ENCODE measurements around the gene NDN. TPM values are rescaled to one million over a fixed set of nuclear protein-coding genes. Genes with fewer than 3 reads are reported as not detected.
A peak's percentile ranks its signal among the peaks of the same experiment; 100 is the strongest.

Gene NDN
- total RNA-seq, 8 experiments from 2014 or later = 0.31 to 139 (median 68.1) TPM; not detected in 1

DNA sequence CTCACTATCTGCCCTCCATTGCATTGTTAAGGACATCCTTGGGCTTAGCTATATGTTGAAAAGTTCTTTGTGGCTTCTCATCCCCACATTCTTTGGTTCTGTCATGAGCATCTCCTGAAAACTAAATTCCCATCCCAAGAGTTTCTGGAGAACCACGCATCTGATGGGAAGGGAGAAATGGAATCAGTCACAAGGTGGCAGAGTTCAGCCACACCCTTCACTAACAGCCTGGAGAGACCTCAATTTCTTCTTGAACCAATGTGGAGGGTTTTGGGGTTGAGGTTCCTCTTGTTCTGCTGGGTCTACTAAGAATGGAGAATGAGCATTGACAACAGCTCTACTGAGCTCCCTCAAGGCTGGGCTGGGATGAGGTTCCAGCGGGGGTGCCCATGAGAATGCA lies 23.9 kb downstream of the NDN start:
- WGBS, 10 experiments = 14 to 73% (median 56%) methylated on average over 1 to 2 of the region's 2 CpGs; no CpG with 5 or more reads in 5 of the 10 experiments
- no peak for ATAC-seq (replicated peaks in 6 of 8)
- peaks cover 0 to 3% of the 10 kb centered on the region in 2 donors for H3K4me1 ChIP-seq (replicated peaks in 1 of 2)
- no peak overlapping the region for H3K27ac ChIP-seq
- no peak overlapping the region for H3K4me3 ChIP-seq
- in situ Hi-C loops (cut with MboI; ENCODE audit: low pct_unique_long_range_greater_than_20kb in 2 of 9, low sequenced_read_pairs in 9 of 9, unreplicated experiment in 9 of 9) = no loop called here

DNA sequence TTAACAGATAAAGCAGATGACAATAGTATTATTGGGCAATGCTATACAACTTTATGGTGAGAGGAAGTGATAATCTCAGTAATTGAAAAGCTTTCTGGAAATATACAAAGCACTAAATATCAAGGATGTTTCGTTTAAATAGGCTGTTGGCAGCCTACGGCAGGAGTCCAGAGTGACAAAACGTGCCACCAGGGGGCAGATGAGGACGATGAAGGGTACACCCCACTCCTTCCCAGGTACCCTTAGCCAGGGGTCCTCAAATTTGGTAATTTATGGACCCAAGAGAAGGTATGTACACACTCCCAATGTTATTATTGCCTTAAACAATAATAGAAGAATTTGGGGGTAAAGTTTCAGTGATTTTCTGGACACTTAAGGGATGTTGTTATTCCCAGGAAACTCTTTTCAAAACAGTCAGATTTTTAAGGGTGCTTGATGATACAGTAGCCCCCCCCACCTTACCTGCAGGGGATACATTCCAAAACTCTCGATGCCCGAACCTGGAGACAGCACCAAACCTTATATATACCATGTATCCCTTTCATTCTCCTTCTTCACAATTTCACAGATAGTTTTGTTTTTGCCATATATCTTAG lies 38.1 kb downstream of the NDN start:
- H3K27ac ChIP-seq = no peak overlapping the region
- H3K4me1 ChIP-seq (replicated peaks in 1 of 2) = peaks cover 5 to 21% of the 10 kb centered on the region in 2 donors
- peak overlapping the region in 4 of 5 donors; percentile 55 to 62 (median 61) for H3K4me3 ChIP-seq
- in situ Hi-C loops (cut with MboI; ENCODE audit: low pct_unique_long_range_greater_than_20kb in 2 of 9, low sequenced_read_pairs in 9 of 9, unreplicated experiment in 9 of 9) = loop anchor here in 7 of 9 experiments (5.0 to 25.0 kb wide), 5 partner anchors 213 to 587 kb away; no protein-coding TSS in a partner anchor
- ATAC-seq (replicated peaks in 6 of 8) = peak in 1 of 8 experiments; percentile 16
- 0 to 45% (median 15%) methylated on average over 1 to 6 of the region's 6 CpGs for WGBS, 10 experiments

DNA sequence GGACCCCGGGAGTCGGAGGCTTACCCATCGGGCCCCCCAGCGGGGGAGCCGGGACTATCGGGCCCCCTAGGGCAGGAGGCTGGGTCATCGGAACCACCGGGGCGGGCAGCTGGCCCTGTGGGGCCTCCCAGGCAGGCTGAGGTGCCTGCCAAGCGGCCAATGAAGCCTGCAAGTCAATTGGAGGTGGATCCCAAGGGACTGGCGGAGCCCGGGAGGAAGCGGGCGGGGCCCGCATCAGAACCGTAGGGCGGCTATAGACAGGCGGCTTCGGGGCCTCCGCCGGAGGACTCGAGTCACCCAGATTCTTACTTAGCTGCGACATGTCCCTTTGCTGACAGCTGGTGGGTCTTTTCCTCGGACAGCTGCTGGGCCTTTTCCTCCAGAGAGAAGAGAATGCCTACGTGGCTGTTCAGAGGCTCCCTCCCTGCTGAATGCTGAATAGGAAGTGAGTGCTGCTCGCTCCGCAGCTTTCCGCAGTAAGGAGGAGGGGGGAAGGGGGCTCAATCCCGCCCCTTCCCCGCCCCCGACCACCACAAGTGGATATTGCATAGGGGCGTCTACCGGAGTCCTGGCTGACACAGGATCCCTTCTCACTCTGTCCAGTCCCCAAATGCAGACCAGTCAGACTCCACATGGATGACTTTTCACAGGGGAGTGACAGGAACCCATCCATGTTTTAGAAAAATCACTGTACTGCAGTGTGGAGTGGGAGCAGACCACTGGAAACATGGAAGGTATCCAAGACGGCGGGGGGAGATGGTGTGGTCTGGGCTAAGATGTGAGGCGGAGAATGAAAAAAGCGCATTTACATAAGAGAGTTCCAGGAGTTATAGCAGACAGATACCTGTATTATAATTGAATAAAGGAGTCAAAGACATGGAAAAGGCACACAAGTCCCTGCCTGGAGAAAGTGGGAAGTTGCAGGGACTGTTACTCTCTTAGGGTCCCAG lies 39.4 kb downstream of the NDN start, which contains the start of gene MAGEL2:
Gene MAGEL2, minus strand, starts transcription at position 447 of the 950 bp plus-strand sequence. Its CDS starts 125 bp downstream, at position 322.
- peak in 5 of 8 experiments; percentile 78 to 89 (median 83) for ATAC-seq (replicated peaks in 6 of 8)
- in situ Hi-C loops (cut with MboI; ENCODE audit: low pct_unique_long_range_greater_than_20kb in 2 of 9, low sequenced_read_pairs in 9 of 9, unreplicated experiment in 9 of 9) = loop anchor here in 7 of 9 experiments (5.0 to 25.0 kb wide), 5 partner anchors 215 to 585 kb away; no protein-coding TSS in a partner anchor
- WGBS, 10 experiments = 2 to 63% (median 27%) methylated on average over 2 to 13 of the region's 37 CpGs; no CpG with 5 or more reads in 1 of the 10 experiments
- H3K4me1 ChIP-seq (replicated peaks in 1 of 2) = peaks cover 5 to 26% of the 10 kb centered on the region in 2 donors
- peak within 1 kb of the TSS; percentile 93 to 95 for H3K27ac ChIP-seq
- H3K4me3 ChIP-seq = peak within 1 kb of the TSS; percentile 55 to 85 (median 61)

DNA sequence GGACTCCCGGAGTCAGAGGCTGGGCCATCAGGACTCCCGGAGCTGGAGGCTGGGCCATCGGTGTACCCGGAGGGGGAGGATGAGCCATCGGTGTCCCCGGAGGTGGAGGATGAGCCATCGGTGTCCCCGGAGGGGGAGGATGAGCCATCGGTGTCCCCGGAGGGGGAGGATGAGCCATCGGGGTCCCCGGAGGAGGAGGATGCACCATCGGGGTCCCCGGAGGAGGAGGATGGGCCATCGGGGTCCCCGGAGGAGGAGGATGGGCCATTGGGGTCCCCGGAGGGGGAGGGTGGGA lies 40.2 kb downstream of the NDN start:
- in situ Hi-C loops (cut with MboI; ENCODE audit: low pct_unique_long_range_greater_than_20kb in 2 of 9, low sequenced_read_pairs in 9 of 9, unreplicated experiment in 9 of 9) = loop anchor here in 7 of 9 experiments (5.0 to 25.0 kb wide), 5 partner anchors 215 to 585 kb away; no protein-coding TSS in a partner anchor
- H3K4me3 ChIP-seq = peak overlapping the region; percentile 55 to 85 (median 61)
- 18 to 39% methylated on average over 2 to 8 of the region's 17 CpGs; no CpG with 5 or more reads in 8 of the 10 experiments for WGBS, 10 experiments
- peaks cover 5 to 24% of the 10 kb centered on the region in 2 donors for H3K4me1 ChIP-seq (replicated peaks in 1 of 2)
- H3K27ac ChIP-seq = peak overlapping the region; percentile 93 to 95
- ATAC-seq (replicated peaks in 6 of 8) = no peak

DNA sequence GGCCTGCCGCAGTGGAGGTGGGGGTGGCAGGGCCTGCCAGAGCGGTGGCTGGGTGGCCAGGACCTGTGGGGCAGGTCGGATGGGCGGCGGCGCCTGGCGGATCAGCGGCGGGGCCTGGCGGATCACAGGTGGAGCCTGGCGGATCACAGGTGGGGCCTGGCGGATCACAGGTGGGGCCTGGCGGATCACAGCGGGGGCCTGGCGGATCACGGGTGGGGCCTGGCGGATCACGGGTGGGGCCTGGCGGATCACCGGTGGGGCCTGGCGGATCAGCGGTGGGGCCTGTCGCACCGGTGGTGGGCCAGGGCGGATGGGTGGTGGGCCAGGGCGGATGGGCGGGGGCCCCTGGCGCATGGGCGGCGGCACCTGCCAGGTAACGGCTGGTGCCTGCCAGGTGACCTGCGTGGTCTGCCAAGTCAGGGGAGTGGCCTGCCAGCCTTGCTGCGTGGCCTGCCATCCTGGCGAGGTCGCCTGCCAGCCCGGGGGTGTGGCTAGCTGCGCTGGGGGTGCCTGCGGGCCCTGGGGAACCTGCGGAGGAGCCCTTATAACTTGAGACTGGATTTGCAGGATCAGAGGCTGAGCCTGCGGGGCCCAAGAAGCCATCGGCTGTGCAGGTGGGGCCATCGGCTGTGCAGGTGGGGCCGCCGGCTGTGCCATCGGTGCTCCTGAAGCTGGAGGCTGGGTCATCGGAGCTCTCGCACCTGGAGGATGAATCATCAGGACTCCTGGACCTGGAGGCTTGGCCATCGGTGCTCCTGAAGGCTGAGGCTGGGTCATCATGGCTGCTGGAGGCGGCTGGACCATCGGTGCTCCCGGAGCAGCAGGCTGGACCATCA lies 40.7 kb downstream of the NDN start:
- ATAC-seq (replicated peaks in 6 of 8) = no peak
- in situ Hi-C loops (cut with MboI; ENCODE audit: low pct_unique_long_range_greater_than_20kb in 2 of 9, low sequenced_read_pairs in 9 of 9, unreplicated experiment in 9 of 9) = loop anchor here in 7 of 9 experiments (5.0 to 25.0 kb wide), 5 partner anchors 216 to 584 kb away; no protein-coding TSS in a partner anchor
- H3K4me3 ChIP-seq = peak overlapping the region; percentile 55 to 85 (median 61)
- WGBS, 10 experiments = 47 to 100% (median 78%) methylated on average over 1 to 4 of the region's 51 CpGs; no CpG with 5 or more reads in 6 of the 10 experiments
- H3K4me1 ChIP-seq (replicated peaks in 1 of 2) = peaks cover 5 to 21% of the 10 kb centered on the region in 2 donors
- H3K27ac ChIP-seq = peak overlapping the region; percentile 93 to 95

DNA sequence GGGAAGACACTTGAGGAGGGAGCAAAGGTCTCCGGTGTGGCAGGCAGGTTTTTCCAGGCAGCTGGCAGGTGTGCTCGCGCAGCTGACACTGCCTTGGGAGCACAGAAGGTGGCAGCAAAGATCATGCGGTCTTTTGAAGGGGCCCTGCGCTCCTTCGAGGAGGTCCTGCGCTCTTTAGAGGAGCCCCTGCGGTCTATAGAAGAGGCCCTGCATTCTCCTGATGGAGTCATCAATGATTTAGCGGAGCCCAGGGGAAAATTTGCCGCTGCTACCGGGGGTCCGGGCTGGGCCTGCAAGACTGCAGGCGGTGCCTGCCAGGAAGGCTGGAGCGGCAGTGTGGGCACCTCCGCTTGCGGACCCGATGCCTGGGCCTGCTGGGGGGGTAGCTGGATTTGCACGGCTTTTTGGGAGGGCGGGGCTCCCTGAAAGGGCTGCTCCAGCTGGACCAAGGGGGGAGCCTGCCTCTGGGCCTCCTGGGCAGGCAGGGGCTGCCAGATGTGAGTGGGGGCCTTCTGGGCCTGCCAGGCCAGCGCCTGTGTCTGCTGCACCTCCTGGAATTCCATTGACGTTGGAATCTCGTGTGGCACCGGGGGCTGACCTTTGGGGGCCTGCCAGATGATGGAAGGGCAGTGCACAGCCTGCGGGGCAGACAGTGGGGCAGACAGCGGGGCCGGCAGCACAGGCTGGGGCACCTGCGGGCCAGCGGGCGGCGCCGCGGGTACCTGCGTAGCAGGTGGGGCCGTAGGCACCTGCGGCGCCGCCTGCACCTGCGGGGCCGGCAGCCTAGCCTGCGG lies 41.5 kb downstream of the NDN start:
- H3K4me1 ChIP-seq (replicated peaks in 1 of 2) = peaks cover 5 to 21% of the 10 kb centered on the region in 2 donors
- 62% methylated on average over 6 of the region's 40 CpGs; no CpG with 5 or more reads in 9 of the 10 experiments for WGBS, 10 experiments
- in situ Hi-C loops (cut with MboI; ENCODE audit: low pct_unique_long_range_greater_than_20kb in 2 of 9, low sequenced_read_pairs in 9 of 9, unreplicated experiment in 9 of 9) = loop anchor here in 7 of 9 experiments (5.0 to 25.0 kb wide), 5 partner anchors 217 to 583 kb away; no protein-coding TSS in a partner anchor
- H3K4me3 ChIP-seq = no peak overlapping the region
- peak in 2 of 8 experiments; percentile 4 to 9 for ATAC-seq (replicated peaks in 6 of 8)
- H3K27ac ChIP-seq = no peak overlapping the region

DNA sequence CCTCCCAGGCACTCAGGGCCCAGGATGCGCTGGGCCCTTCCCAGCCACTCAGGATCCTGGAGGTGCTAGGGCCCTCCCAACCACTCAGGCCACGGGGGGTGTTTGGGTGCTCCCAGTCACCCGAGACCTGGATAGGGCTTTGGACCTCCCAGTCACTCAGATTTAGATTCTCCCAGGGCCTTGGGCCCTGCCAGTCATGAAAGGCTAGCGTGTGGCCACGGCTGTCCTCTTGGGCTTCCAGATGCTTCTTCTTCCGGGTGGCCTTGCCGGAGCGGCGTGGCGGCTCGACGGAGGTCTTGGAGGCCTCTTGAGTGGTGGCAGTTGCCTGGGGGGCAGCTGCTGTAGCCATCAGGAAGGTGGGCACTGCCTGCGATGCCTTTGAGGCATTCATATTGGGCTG lies 42.3 kb downstream of the NDN start:
- 80 to 100% (median 94%) methylated on average over 1 to 8 of the region's 13 CpGs; no CpG with 5 or more reads in 5 of the 10 experiments for WGBS, 10 experiments
- Histone ChIP-seq H3K4me1 (replicated peaks in 1 of 2) (peaks cover 5 to 21% of the 10 kb centered on the region in 2 donors), H3K4me3 (no peak overlapping the region), H3K27ac (no peak overlapping the region)
- in situ Hi-C loops (cut with MboI; ENCODE audit: low pct_unique_long_range_greater_than_20kb in 2 of 9, low sequenced_read_pairs in 9 of 9, unreplicated experiment in 9 of 9) = loop anchor here in 7 of 9 experiments (5.0 to 25.0 kb wide), 5 partner anchors 217 to 583 kb away; no protein-coding TSS in a partner anchor
- no peak for ATAC-seq (replicated peaks in 6 of 8)

DNA sequence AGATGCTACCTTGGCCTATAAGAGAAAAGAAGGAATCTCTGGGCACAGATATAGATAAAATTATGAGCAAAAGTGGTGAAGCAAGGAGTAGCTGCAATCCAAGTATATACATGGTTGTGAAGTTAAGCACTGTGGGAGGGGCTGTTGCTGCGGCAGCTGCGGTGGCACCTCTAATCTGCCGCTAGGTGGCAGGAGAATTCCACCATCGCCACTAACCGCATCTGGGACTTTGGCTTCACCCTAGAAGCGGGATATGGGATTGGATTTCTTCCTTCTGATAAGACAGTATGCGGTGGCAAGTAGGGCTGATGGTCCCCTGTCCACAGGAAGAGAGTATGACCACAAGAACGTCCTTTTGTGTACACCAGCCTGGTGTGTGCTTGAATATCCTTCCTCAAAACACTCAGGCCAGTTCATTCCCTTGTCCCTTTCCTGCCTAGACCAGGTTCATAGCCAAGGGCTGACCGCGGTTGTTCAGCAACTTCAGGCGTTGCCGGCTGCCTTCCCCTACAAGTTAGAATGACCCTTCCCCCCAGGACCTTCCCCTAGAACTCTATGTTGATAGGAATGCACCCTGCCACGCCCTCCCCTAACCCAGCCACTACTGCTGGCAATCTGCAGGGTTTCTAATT lies 44.6 kb downstream of the NDN start:
- H3K4me3 ChIP-seq = no peak overlapping the region
- in situ Hi-C loops (cut with MboI; ENCODE audit: low pct_unique_long_range_greater_than_20kb in 2 of 9, low sequenced_read_pairs in 9 of 9, unreplicated experiment in 9 of 9) = loop anchor here in 6 of 9 experiments (10.0 to 25.0 kb wide), 4 partner anchors 220 to 580 kb away; no protein-coding TSS in a partner anchor
- H3K27ac ChIP-seq = no peak overlapping the region
- H3K4me1 ChIP-seq (replicated peaks in 1 of 2) = peaks cover 5 to 16% of the 10 kb centered on the region in 2 donors
- WGBS, 10 experiments = 0 to 37% (median 18%) methylated on average over 1 to 6 of the region's 13 CpGs; no CpG with 5 or more reads in 2 of the 10 experiments
- ATAC-seq (replicated peaks in 6 of 8) = peak; percentile 55 to 93 (median 67)

Other genes with a start within 250 kb of the NDN start
- gene GOLGA6L2, start 240.1 kb downstream of the NDN start, total RNA-seq = 1 to 10 TPM in 2 of 8 experiments, under 1 TPM in 4, not detected in 2; 0.05 to 2.0 (median 0.34) TPM
- gene MKRN3, start 121.6 kb downstream of the NDN start, total RNA-seq = 10 to 100 TPM in 5 of 8 experiments, 1 to 10 TPM in 2, under 1 TPM in 1; 0.84 to 33.3 (median 19.4) TPM
- gene MAGEL2, start 39.4 kb downstream of the NDN start, total RNA-seq = 10 to 100 TPM in 1 of 8 experiments, 1 to 10 TPM in 4, under 1 TPM in 2, not detected in 1; 0.10 to 11.0 (median 5.3) TPM

All from motor neuron (in vitro differentiated cells).